Retinal pigment epithelial cell (primary cell): ENCODE measurements around the gene NAP1L4.
A peak's percentile ranks its signal among the peaks of the same experiment; 100 is the strongest.

ENCODE experiments used
- DNase-seq: peaks from one replicate; pipeline ENCODE4 v3.0.0-alpha.2; 2010; ENCODE audit warnings: low read depth
- H3K4me3 ChIP-seq: 2 replicates; pipeline ENCODE4 v1.5.1; 2011; ENCODE audit warnings: mild to moderate bottlenecking, low read length, control low read depth, moderate library complexity
- TF ChIP-seq, protein P1 (sequence below): conservative IDR thresholded peaks from 2 replicates; pipeline ENCODE4 v1.5.1; 2011; ENCODE audit warnings: low read depth, low read length, control low read depth, inconsistent platforms

The NAP1L4 gene

DNA sequence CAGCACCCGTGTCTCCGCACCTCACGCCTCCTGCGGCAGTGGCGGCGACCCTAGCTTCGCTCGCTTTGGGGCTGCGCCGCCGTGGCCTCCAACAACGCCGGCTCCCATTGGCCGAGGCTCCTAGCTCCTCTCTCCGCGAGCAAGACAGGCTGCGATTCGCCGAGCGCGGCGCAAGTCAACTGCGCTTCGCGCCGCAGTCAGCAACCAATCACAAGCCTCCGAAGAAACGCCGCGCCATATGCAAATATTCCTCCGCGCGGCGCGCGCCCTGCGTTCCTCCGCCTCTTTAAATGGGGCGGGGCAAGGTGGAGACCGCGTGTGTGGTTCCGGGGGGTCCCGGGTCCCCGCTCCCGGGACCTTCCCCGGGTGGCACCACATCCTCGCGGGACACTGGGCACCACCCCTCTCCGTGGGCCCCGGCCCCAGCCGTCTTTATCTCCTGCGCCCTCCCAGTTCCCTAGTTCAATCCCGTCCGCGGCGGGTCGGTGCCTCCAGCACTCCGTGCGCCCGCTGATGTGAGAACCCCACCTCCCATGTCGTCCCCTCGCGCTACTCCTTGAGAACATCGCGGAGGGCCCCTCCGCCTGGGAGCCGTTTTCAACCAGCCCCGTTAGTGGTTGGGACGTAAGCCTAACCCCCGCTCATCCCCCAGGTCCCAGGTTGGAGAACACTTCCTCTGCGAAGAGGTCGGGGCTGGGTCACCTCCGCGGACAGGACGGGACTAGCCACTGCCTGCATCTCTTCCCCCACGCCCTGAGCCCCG lies at the start of gene NAP1L4:
TSS of gene NAP1L4 (minus strand) at position 96 of the 763 bp plus-strand sequence. CDS start 13,109 bp downstream, outside the sequence.
- DNase-seq: peak; percentile 91
- H3K4me3 ChIP-seq: peak within 1 kb of the TSS; percentile 92
- TF ChIP-seq, protein P1, sequence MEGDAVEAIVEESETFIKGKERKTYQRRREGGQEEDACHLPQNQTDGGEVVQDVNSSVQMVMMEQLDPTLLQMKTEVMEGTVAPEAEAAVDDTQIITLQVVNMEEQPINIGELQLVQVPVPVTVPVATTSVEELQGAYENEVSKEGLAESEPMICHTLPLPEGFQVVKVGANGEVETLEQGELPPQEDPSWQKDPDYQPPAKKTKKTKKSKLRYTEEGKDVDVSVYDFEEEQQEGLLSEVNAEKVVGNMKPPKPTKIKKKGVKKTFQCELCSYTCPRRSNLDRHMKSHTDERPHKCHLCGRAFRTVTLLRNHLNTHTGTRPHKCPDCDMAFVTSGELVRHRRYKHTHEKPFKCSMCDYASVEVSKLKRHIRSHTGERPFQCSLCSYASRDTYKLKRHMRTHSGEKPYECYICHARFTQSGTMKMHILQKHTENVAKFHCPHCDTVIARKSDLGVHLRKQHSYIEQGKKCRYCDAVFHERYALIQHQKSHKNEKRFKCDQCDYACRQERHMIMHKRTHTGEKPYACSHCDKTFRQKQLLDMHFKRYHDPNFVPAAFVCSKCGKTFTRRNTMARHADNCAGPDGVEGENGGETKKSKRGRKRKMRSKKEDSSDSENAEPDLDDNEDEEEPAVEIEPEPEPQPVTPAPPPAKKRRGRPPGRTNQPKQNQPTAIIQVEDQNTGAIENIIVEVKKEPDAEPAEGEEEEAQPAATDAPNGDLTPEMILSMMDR: no peak

DNA sequence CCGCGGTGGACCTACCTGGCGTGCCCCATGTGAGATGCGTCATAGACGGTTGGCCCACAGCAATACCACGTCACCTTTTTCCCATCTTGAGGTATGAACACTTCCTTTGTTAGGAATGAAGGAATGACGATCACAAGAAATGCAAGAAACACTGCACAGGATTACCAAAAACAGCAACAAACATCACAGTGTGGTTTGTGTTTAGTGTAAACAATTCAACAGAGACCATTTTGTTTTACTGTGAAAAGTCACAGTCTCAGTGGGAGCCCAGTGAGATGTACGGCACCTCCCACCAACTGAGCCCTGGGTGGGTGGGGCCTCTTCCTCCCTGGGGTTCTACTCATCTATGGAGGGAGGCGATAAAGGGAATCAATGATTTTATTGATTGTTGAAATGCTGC lies 48.8 kb upstream of the NAP1L4 start:
- H3K4me3 ChIP-seq: no peak overlapping the region
- DNase-seq: no peak
- TF ChIP-seq, protein P1: no peak

GRCh38 chr11:3037945-3038271 lies 45.8 kb upstream of the NAP1L4 start:
- TF ChIP-seq, protein P1: no peak
- DNase-seq: no peak
- H3K4me3 ChIP-seq: no peak overlapping the region

GRCh38 chr11:3037040-3037944 lies 45.2 kb upstream of the NAP1L4 start:
- DNase-seq: no peak
- no peak overlapping the region for H3K4me3 ChIP-seq
- TF ChIP-seq, protein P1: peak; percentile 78

- DNase-seq: no peak
- TF ChIP-seq, protein P1: no peak
- no peak overlapping the region for H3K4me3 ChIP-seq
Measured at GRCh38 chr11:3036419-3036818, 44.3 kb upstream of the NAP1L4 start.

DNA sequence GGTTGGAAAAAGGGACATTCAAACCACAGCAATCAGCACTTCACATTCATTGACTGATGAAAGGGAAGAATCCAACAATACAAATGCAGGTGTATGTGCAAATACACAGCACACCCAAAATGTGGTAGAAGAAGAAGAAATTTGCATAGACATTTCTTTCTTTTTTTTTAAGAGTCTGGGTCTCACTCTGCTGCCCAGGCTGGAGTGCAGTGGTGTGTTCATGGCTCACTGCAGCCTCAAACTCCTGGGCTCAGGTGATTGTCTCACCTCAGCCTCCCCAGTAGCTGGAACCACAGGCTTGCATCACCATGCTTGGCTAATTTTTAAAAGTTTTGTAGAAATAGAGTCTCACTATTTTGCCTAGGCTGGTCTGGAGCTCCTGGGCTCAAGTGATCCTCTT lies 43.2 kb upstream of the NAP1L4 start:
- TF ChIP-seq, protein P1: no peak
- DNase-seq: no peak
- H3K4me3 ChIP-seq: no peak overlapping the region
